Measurements from ENCODE around the gene SLC27A2.

SLC27A2 gene

GRCh38 chr15:50281427-50281826 is 99.4 kb downstream of the SLC27A2 start:
- DNase-seq, result no peak
